Neural cell (in vitro differentiated cells): ENCODE measurements around the gene OSBPL8. TPM values are rescaled to one million over a fixed set of nuclear protein-coding genes. Genes with fewer than 3 reads are reported as not detected.

Source experiments
- H2AFZ ChIP-seq: fragments of 200-600, 300-800 bp; sonication (generic), shearing (Covaris generic); 2 replicates; pipeline ENCODE4 v1.6.0; 2014; ENCODE audit warnings: low read depth, mild to moderate bottlenecking, antibody characterized with exemption, low read length, moderate library complexity
- H3F3A ChIP-seq: fragments of 200-600 bp; shearing (Covaris generic); 2 replicates; pipeline ENCODE4 v1.6.1; 2016; ENCODE audit warnings: mild to moderate bottlenecking, moderate library complexity, mixed read lengths, antibody characterized with exemption, low read length; ENCODE audit not compliant: insufficient read depth, poor library complexity, severe bottlenecking
- H3K27ac ChIP-seq: fragments of 200-600, 300-800 bp; sonication (generic), shearing (Covaris generic); 2 replicates; pipeline ENCODE4 v1.5.1; 2014; ENCODE audit warnings: mild to moderate bottlenecking, low read length, moderate library complexity
- H3K27me3 ChIP-seq: fragments of 300-800, 200-600 bp; sonication (generic), shearing (Covaris generic); 2 replicates; pipeline ENCODE4 v1.6.0; 2014; ENCODE audit warnings: mild to moderate bottlenecking, low read depth, low read length, moderate library complexity; ENCODE audit not compliant: insufficient read depth
- H3K36me3 ChIP-seq: fragments of 300-800, 200-600 bp; sonication (generic), shearing (Covaris generic); 2 replicates; pipeline ENCODE4 v1.5.1; 2014; ENCODE audit warnings: mild to moderate bottlenecking, antibody characterized with exemption, low read length, moderate library complexity; ENCODE audit not compliant: insufficient read depth
- H3K4me2 ChIP-seq: fragments of 300-800, 200-600 bp; sonication (generic), shearing (Covaris generic); 2 replicates; pipeline ENCODE4 v1.6.0; 2014; ENCODE audit warnings: mild to moderate bottlenecking, low read length
- H3K4me3 ChIP-seq: fragments of 300-800, 200-600 bp; sonication (generic), shearing (Covaris generic); 2 replicates; pipeline ENCODE4 v1.5.1; 2014; ENCODE audit warnings: mild to moderate bottlenecking, low read length, moderate library complexity
- H3K79me2 ChIP-seq: fragments of 200-600 bp; shearing (Covaris generic); replicated peaks from 2 replicates; pipeline ENCODE4 v1.6.0; 2014; ENCODE audit warnings: mild to moderate bottlenecking, low read length, moderate library complexity; ENCODE audit not compliant: insufficient read depth
- H3K9ac ChIP-seq: fragments of 300-800, 200-600 bp; sonication (generic), shearing (Covaris generic); 2 replicates; pipeline ENCODE4 v1.6.1; 2016; ENCODE audit warnings: mild to moderate bottlenecking, low read length, mixed read lengths
- H3K9me2 ChIP-seq: fragments of 200-600 bp; shearing (Covaris generic); 2 replicates; pipeline ENCODE4 v1.6.1; 2016; ENCODE audit warnings: mild to moderate bottlenecking, low read length, mixed read lengths; ENCODE audit not compliant: insufficient read depth
- H3K9me3 ChIP-seq: fragments of 200-600, 300-800 bp; sonication (generic), shearing (Covaris generic); 2 replicates; pipeline ENCODE4 v1.6.1; 2016; ENCODE audit warnings: mild to moderate bottlenecking, mixed run types, low read length, moderate library complexity, mixed read lengths
- H4K20me1 ChIP-seq: fragments of 200-600 bp; shearing (Covaris generic); 2 replicates; pipeline ENCODE4 v1.6.1; 2016; ENCODE audit warnings: mild to moderate bottlenecking, mixed run types; ENCODE audit not compliant: insufficient read depth
- CTCF ChIP-seq: fragments of 450-650 bp; IDR thresholded peaks from 2 replicates; pipeline ENCODE4 v1.5.1; 2014; ENCODE audit warnings: antibody characterized with exemption, mild to moderate bottlenecking, moderate library complexity; ENCODE audit not compliant: poor library complexity, severe bottlenecking
- EP300 ChIP-seq: fragments of 450-650 bp; conservative IDR thresholded peaks from 2 replicates; pipeline ENCODE4 v1.6.1; 2014; ENCODE audit warnings: antibody characterized with exemption, mild to moderate bottlenecking, moderate library complexity; ENCODE audit not compliant: poor library complexity, severe bottlenecking
- EZH2 ChIP-seq: fragments of 200-600, 300-800 bp; shearing (Covaris generic), sonication (generic); IDR thresholded peaks from 2 replicates; pipeline ENCODE4 v1.6.1; 2014; ENCODE audit warnings: antibody characterized with exemption, low read length, borderline replicate concordance, mild to moderate bottlenecking; ENCODE audit not compliant: insufficient read depth, poor library complexity, severe bottlenecking
- MXI1 ChIP-seq: fragments of 450-650 bp; conservative IDR thresholded peaks from 2 replicates; pipeline ENCODE4 v1.6.1; 2014; ENCODE audit warnings: antibody characterized with exemption, mild to moderate bottlenecking; ENCODE audit not compliant: poor library complexity, severe bottlenecking
- POLR2AphosphoS5 ChIP-seq: IDR thresholded peaks from 2 replicates; pipeline ENCODE4 v1.6.1; 2012
- RAD21 ChIP-seq: fragments of 450-650 bp; conservative IDR thresholded peaks from 2 replicates; pipeline ENCODE4 v1.6.1; 2014; ENCODE audit warnings: antibody characterized with exemption, mild to moderate bottlenecking, moderate library complexity
- REST ChIP-seq: IDR thresholded peaks from 2 replicates; pipeline ENCODE4 v1.6.1; 2012; ENCODE audit warnings: borderline replicate concordance
- SMC3 ChIP-seq: fragments of 450-650 bp; conservative IDR thresholded peaks from 2 replicates; pipeline ENCODE4 v1.6.1; 2014; ENCODE audit warnings: antibody characterized with exemption, mild to moderate bottlenecking, moderate library complexity; ENCODE audit not compliant: poor library complexity
- TAF1 ChIP-seq: IDR thresholded peaks from 2 replicates; pipeline ENCODE4 v1.6.1; 2012; ENCODE audit warnings: low read depth
- polyA plus RNA-seq: library from polyadenylated mRNA; depleted of rRNA; stranded (reverse); fragments of >200 nt; gene quantifications from 2 replicates; pipeline ENCODE4 v1.2.3, GENCODE V29; 2014

Gene OSBPL8
- polyA plus RNA-seq, 1 donor from 2014 or later: 126 TPM

- Histone ChIP-seq H3K9me2 (no peaks in the 10 kb centered on the region), H3F3A (no peaks in the 10 kb centered on the region), H3K9me3 (no peaks in the 10 kb centered on the region), H3K79me2 (no peaks in the 10 kb centered on the region), H4K20me1 (no peaks in the 10 kb centered on the region), H3K9ac (no peak overlapping the region), H3K4me2 (no peak overlapping the region), H3K4me3 (no peak overlapping the region), H3K36me3 (no peaks in the 10 kb centered on the region), H2AFZ (no peak overlapping the region), H3K27ac (no peak overlapping the region), H3K27me3 (no peaks in the 10 kb centered on the region)
- no peak for TF ChIP-seq TAF1
- no peak for TF ChIP-seq EZH2
- TF ChIP-seq SMC3: no peak
Observed at GRCh38 chr12:76590131-76590530, 30.6 kb upstream of the OSBPL8 start.

GRCh38 chr12:76588881-76589565, 29.5 kb upstream of the OSBPL8 start:
- Histone ChIP-seq H3K4me2 (no peak overlapping the region), H3K9ac (no peak overlapping the region), H3K27me3 (no peaks in the 10 kb centered on the region), H3K36me3 (no peaks in the 10 kb centered on the region), H3K9me2 (no peaks in the 10 kb centered on the region), H2AFZ (no peak overlapping the region), H3K79me2 (no peaks in the 10 kb centered on the region), H3K9me3 (no peaks in the 10 kb centered on the region), H3K4me3 (no peak overlapping the region), H3F3A (no peaks in the 10 kb centered on the region), H4K20me1 (no peaks in the 10 kb centered on the region), H3K27ac (no peak overlapping the region)
- no peak for TF ChIP-seq RAD21
- TF ChIP-seq TAF1: no peak
- no peak for TF ChIP-seq POLR2AphosphoS5
- TF ChIP-seq SMC3: no peak
- TF ChIP-seq CTCF: no peak
- no peak for TF ChIP-seq EZH2
- TF ChIP-seq MXI1: no peak
- TF ChIP-seq EP300: no peak
- TF ChIP-seq REST: no peak
